Colonic mucosa (tissue), 4 donors: ENCODE measurements around the gene GDPD5. TPM values are rescaled to one million over a fixed set of nuclear protein-coding genes. Genes with fewer than 3 reads are reported as not detected.
A peak's percentile ranks its signal among the peaks of the same experiment; 100 is the strongest.

Experiments
- DNase-seq: peaks from one replicate; pipeline ENCODE4 v3.0.0-alpha.2; 2020
- H3K27ac ChIP-seq: fragments of 200-600 bp; one replicate; pipeline ENCODE4 v1.8.0; 2021
- H3K27me3 ChIP-seq: fragments of 200-600 bp; one replicate; pipeline ENCODE4 v1.8.0; 2021
- H3K36me3 ChIP-seq: fragments of 200-600 bp; one replicate; pipeline ENCODE4 v1.8.0; 2021
- H3K4me1 ChIP-seq: fragments of 200-600 bp; one replicate; pipeline ENCODE4 v1.8.0; 2021; ENCODE audit warnings: mild to moderate bottlenecking
- H3K4me3 ChIP-seq: fragments of 200-600 bp; one replicate; pipeline ENCODE4 v1.8.0; 2021
- H3K9ac ChIP-seq, 2 donors: one replicate each; pipeline ENCODE4 v1.7.0; 2013; ENCODE audit warnings: control low read depth in 2 of 2, low read depth in 2 of 2, low read length in 2 of 2
- H3K9me3 ChIP-seq: fragments of 200-600 bp; one replicate; pipeline ENCODE4 v1.8.0; 2021
- intact Hi-C: fragments of 100-400 bp; cut with DNase I; formaldehyde crosslinking; loops from one replicate; pipeline ENCODE4 v1.14.1; 2022
- total RNA-seq, 2 donors: library from RNA; stranded (reverse); fragmentation: NEBNext Ultra II Directional in 1 of 2; extraction: Animal tissue kit (Norgen Biotek cat#: 25700) in 1 of 2; gene quantifications; one replicate each; pipeline ENCODE4 v1.2.1, GENCODE V29; 2021
- TF ChIP-seq, protein P1 (sequence below): fragments of 200-600 bp; IDR thresholded peaks from one replicate; pipeline ENCODE4 v1.8.0; 2022; ENCODE audit warnings: antibody characterized with exemption, mild to moderate bottlenecking
- donor health status: healthy.
- donor health status: DM: no; HTN: no; CAD: no.
- donor health status: DM: no; HTN: no; CAD: no.

GDPD5 gene
- total RNA-seq, 2 donors from 2014 or later: 2.6 to 4.1 TPM

DNA sequence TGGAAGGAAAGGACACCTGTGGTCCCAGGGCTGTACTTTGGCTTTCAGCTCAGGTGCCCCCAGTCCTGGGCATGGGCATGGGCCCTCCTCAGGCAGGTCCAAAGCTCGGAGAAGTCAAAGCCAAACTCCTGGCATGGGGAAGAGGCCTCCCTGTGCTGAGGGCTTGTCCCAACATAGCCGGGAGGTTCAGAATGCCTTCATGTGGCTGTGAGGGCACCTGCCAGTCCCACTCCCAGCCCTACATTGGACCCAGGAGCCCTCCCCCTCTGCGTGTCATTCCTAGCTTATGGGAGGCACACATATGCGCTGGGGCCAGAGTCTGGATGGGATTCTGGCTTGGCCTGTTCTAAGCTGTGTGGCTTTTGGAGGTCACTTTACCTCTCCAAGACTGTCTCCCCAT, 91.7 kb downstream of the GDPD5 start:
- H3K27ac ChIP-seq: no peak overlapping the region
- no peak for DNase-seq
- H3K4me1 ChIP-seq: peaks cover 10% of the 10 kb centered on the region
- TF ChIP-seq, protein P1, sequence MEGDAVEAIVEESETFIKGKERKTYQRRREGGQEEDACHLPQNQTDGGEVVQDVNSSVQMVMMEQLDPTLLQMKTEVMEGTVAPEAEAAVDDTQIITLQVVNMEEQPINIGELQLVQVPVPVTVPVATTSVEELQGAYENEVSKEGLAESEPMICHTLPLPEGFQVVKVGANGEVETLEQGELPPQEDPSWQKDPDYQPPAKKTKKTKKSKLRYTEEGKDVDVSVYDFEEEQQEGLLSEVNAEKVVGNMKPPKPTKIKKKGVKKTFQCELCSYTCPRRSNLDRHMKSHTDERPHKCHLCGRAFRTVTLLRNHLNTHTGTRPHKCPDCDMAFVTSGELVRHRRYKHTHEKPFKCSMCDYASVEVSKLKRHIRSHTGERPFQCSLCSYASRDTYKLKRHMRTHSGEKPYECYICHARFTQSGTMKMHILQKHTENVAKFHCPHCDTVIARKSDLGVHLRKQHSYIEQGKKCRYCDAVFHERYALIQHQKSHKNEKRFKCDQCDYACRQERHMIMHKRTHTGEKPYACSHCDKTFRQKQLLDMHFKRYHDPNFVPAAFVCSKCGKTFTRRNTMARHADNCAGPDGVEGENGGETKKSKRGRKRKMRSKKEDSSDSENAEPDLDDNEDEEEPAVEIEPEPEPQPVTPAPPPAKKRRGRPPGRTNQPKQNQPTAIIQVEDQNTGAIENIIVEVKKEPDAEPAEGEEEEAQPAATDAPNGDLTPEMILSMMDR: no peak
- intact Hi-C loops: no loop called here
- H3K4me3 ChIP-seq: no peak overlapping the region
- H3K36me3 ChIP-seq: no peaks in the 10 kb centered on the region
- H3K9ac ChIP-seq: no peak overlapping the region
- no peaks in the 10 kb centered on the region for H3K9me3 ChIP-seq
- peaks cover 37% of the 10 kb centered on the region for H3K27me3 ChIP-seq

- intact Hi-C loops: no loop called here
- Histone ChIP-seq H3K4me1 (peaks cover 10% of the 10 kb centered on the region), H3K9ac (no peak overlapping the region), H3K27me3 (peaks cover 38% of the 10 kb centered on the region), H3K36me3 (no peaks in the 10 kb centered on the region), H3K4me3 (no peak overlapping the region), H3K9me3 (no peaks in the 10 kb centered on the region), H3K27ac (no peak overlapping the region)
- DNase-seq: no peak
- TF ChIP-seq, protein P1: no peak
Measured at GRCh38 chr11:75433443-75433842, 92.3 kb downstream of the GDPD5 start.

GRCh38 chr11:75432911-75433321, 92.8 kb downstream of the GDPD5 start, which contains the start of gene KLHL35:
KLHL35 (minus strand) TSS chr11:75433203; CDS start chr11:75430629, 2,574 bp downstream.
- TF ChIP-seq, protein P1: no peak
- Histone ChIP-seq H3K36me3 (no peaks in the 10 kb centered on the region), H3K4me3 (no peak within 1 kb of the TSS), H3K9ac (no peak within 1 kb of the TSS), H3K4me1 (peaks cover 10% of the 10 kb centered on the region), H3K27ac (no peak within 1 kb of the TSS), H3K9me3 (no peaks in the 10 kb centered on the region), H3K27me3 (peaks cover 38% of the 10 kb centered on the region)
- intact Hi-C loops: no loop called here
- no peak for DNase-seq

DNA sequence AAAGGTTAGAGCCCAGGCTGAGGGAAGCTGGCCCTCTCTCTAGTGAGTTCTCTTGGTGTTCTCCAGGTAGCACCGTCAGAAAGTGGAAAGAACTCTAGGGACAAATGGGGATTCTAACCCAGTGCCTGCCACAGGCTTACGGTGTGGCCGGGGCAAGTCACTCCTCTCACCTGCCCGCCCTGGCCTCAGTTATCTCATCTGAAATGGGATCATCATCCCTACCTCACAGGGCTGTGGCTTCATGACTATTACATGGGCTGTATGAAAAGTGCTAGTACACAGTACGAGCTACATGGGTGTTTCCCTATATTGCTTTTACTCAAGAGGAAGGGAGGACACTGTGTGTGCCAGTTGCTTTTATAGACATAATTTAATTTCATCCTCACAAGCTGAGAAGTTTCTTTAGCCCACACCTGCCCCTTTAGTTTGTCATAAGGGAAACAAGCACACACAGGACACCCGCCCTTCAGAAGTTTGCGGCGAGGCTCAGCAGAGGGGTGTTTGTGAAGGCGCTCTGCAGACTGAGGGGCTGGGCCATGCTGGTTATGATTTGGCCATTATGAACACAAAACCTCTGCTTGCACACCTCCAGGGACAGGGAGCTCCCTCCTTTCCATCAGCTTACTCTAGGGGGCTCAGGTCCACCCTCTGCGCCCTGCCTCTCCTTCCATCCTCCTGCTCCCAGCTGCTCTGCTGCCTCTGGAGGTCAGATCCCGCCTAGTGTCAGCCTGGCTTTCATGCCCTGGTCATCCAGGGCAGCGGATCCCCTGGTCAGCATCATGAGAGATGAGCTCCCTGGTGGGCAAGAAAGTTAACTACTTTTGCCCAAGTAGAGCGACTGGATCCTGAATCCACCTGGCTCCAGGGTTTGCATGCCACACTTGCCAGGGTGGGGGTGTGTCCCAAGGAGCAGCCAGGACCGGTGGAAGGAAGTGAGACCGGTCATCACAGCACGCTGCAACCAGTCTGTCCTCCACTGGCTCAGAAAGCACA, 93.9 kb downstream of the GDPD5 start:
- H3K9me3 ChIP-seq: no peaks in the 10 kb centered on the region
- no peak overlapping the region for H3K4me3 ChIP-seq
- TF ChIP-seq, protein P1: no peak
- no peaks in the 10 kb centered on the region for H3K36me3 ChIP-seq
- H3K27me3 ChIP-seq: peaks cover 38% of the 10 kb centered on the region
- H3K9ac ChIP-seq: no peak overlapping the region
- intact Hi-C loops: no loop called here
- H3K4me1 ChIP-seq: peaks cover 10% of the 10 kb centered on the region
- no peak overlapping the region for H3K27ac ChIP-seq
- peak; percentile 32 for DNase-seq

DNA sequence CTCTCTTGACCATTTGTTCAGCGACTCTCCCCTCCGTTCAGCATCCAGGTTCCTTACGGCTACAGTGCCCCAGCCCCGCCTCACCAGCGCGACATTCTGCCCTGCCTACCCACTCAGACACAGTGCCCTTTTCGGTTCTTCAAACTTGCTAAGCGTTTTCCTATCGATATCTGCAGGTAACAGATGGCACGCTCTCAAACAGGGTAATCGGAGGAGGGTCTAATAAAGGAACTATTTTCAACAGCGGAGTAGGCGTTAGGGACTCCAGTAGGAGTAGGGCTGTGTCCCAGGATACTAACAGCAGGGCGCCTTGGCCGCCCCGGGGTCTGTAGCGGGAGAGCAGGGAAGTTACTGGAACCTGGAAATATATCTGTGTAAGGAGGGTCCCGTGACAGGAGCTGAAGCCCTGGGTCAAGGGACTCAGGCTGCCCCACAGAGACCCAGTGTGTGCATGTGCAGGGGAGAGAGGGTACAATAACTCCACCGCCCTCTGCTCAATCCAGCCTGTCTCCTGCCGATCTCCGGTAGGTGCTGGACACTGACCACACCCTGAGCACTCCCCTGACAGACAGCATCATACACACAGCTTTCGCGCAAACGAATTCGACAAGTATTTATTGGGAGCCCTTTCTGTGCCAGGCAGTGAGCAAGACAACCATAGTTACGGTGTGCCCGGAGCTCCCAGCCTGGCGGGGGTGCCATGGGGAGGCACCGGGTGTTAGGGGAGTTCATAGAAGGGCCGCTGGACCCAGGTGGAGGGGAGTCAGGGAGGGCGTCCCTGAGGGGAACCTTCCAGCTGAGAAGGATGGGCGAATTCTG, 94.8 kb downstream of the GDPD5 start:
- Histone ChIP-seq H3K27me3 (peaks cover 38% of the 10 kb centered on the region), H3K9ac (peak overlapping the region in 1 of 2 donors; percentile 53), H3K4me3 (peak overlapping the region; percentile 20)

More for the DNA sequence above, 94.8 kb downstream of the GDPD5 start:
- H3K9me3 ChIP-seq: no peaks in the 10 kb centered on the region
- TF ChIP-seq, protein P1: no peak
- intact Hi-C loops: no loop called here
- no peaks in the 10 kb centered on the region for H3K36me3 ChIP-seq
- H3K4me1 ChIP-seq: peaks cover 10% of the 10 kb centered on the region
- DNase-seq: no peak
- H3K27ac ChIP-seq: no peak overlapping the region
